Thymus (tissue), 11 donors: Measurements from ENCODE around the gene CRYBB1. TPM values are rescaled to one million over a fixed set of nuclear protein-coding genes. Genes with fewer than 3 reads are reported as not detected.

Experiments used
- DNase-seq, 9 donors: peaks; one replicate each; pipeline ENCODE4 v3.0.0-alpha.2; 2013; ENCODE audit warnings: low spot score in 9 of 9, low read depth in 6 of 9, missing footprints in 1 of 9
- H3K27ac ChIP-seq, 2 donors: one replicate each; pipeline ENCODE4 v1.5.1; 2013; ENCODE audit warnings: control low read depth in 1 of 2, low read depth in 1 of 2, low read length in 1 of 2, mild to moderate bottlenecking in 1 of 2, moderate library complexity in 1 of 2
- H3K27me3 ChIP-seq, 2 donors: one replicate each; pipeline ENCODE4 v1.5.1; 2013; ENCODE audit warnings: low read length in 1 of 2; ENCODE audit not compliant: control insufficient read depth in 2 of 2, insufficient read depth in 1 of 2
- H3K36me3 ChIP-seq, 2 donors: one replicate each; pipeline ENCODE4 v1.5.1; 2013; ENCODE audit warnings: low read length in 1 of 2, mild to moderate bottlenecking in 1 of 2, moderate library complexity in 1 of 2; ENCODE audit not compliant: control insufficient read depth in 2 of 2, insufficient read depth in 2 of 2
- H3K4me1 ChIP-seq, 2 donors: one replicate each; pipeline ENCODE4 v1.5.1; 2013; ENCODE audit warnings: low read length in 2 of 2; ENCODE audit not compliant: control insufficient read depth in 2 of 2, insufficient read depth in 2 of 2
- H3K4me3 ChIP-seq, 2 donors: one replicate each; pipeline ENCODE4 v1.5.1; 2013; ENCODE audit warnings: low read length in 2 of 2, control low read depth in 1 of 2, mild to moderate bottlenecking in 1 of 2
- H3K9me3 ChIP-seq, 2 donors: one replicate each; pipeline ENCODE4 v1.5.1; 2013; ENCODE audit warnings: low read length in 1 of 2, mild to moderate bottlenecking in 1 of 2; ENCODE audit not compliant: control insufficient read depth in 2 of 2, insufficient read depth in 1 of 2
- WGBS: extraction: QIAGEN DNeasy Blood & Tissue Kit; methylation state at CpG from one replicate; pipeline ENCODE4 v1.1.7; 2013; 5-methylcytosine and 5-hydroxymethylcytosine counted together
- polyA plus RNA-seq: library from polyadenylated mRNA; stranded (reverse); fragments of 200-250 nt; gene quantifications from one replicate; pipeline ENCODE4 v1.2.3, GENCODE V29; 2013
- total RNA-seq: library from RNA; stranded (reverse); fragments of 120-200 nt; gene quantifications from one replicate; pipeline ENCODE4 v1.2.4, GENCODE V29; 2013
- donor health status: healthy.

CRYBB1 gene
- total and polyA plus RNA-seq, 2 donors = 0.85 to 1.7 TPM

DNA sequence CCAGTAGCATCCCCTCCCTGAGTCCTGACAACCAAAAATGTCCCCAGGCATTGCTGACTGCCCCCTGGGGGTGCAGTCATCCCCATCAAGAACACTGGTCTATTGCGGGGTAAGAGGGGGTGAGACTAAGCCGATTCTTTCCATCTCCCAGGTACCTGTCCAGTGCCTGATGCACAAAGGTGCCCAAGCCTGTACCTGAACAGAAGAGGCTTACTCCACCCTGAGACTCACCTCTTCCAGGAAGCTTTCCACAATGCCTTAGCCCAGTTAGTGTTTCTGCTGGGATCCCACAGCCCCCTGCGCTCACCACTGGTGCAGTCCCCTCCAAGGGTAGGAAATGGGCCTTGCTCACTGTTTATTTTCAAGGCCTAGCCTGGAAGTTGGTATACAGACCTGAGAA is 50.8 kb downstream of the CRYBB1 start:
- over 99% methylated on average over 3 of the region's 3 CpGs for WGBS
- Histone ChIP-seq H3K4me3 (no peak overlapping the region), H3K4me1 (peaks cover 3 to 17% of the 10 kb centered on the region in 2 donors), H3K27ac (no peak overlapping the region), H3K27me3 (no peaks in the 10 kb centered on the region), H3K36me3 (peaks cover 2 to 5% of the 10 kb centered on the region in 2 donors), H3K9me3 (no peaks in the 10 kb centered on the region)
- no peak for DNase-seq

DNA sequence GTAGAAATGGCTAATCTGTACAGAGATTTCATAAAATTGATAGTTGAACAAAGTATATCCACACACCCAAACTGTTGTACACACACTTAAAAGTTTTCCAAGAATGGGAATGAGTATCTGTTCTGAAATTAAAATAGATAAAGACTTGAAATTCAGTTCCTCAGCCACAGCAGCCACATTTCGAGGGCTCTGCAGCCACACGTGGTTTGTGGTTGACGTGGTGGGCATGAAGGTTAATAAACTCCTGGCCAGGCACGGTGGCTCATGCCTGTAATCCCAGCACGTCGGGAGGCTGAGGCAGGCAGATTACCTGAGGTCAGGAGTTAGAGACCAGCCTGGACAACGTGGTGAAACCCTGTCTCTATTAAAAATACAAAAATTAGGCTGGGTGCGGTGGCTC is 51.9 kb downstream of the CRYBB1 start:
- Histone ChIP-seq H3K4me1 (peaks cover 3 to 8% of the 10 kb centered on the region in 2 donors), H3K4me3 (no peak overlapping the region), H3K36me3 (peaks cover 2 to 5% of the 10 kb centered on the region in 2 donors), H3K27me3 (no peaks in the 10 kb centered on the region), H3K9me3 (no peaks in the 10 kb centered on the region), H3K27ac (no peak overlapping the region)
- 54% methylated on average over 8 of the region's 8 CpGs for WGBS
- DNase-seq = no peak

DNA sequence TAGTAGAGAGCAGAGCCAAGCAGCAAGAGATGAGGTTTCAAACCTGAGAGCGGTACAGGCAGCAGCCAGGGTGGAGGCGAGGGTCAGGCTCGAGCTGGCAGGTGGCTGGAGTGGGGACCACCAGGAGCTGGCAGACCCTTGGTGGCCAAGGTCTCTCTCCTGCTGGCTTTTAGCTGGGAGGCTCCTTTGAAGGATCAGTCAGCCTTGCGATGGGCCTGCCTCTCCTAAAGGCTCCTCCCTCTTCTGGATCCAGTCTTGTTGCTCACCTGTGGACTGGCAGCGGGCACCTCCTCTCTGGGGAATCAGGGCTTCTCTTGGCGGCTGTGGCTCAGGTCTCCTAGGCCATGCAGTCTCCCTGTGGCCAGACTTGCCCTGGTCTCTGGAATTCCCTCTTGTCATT is 52.6 kb downstream of the CRYBB1 start:
- no peaks in the 10 kb centered on the region for H3K27me3 ChIP-seq
- H3K4me1 ChIP-seq = peaks cover 0 to under 1% of the 10 kb centered on the region in 2 donors
- whole genome bisulfite sequencing = 98% methylated on average over 6 of the region's 6 CpGs
- H3K9me3 ChIP-seq = no peaks in the 10 kb centered on the region
- peaks cover 2 to 5% of the 10 kb centered on the region in 2 donors for H3K36me3 ChIP-seq
- H3K4me3 ChIP-seq = no peak overlapping the region
- DNase-seq = no peak
- no peak overlapping the region for H3K27ac ChIP-seq

DNA sequence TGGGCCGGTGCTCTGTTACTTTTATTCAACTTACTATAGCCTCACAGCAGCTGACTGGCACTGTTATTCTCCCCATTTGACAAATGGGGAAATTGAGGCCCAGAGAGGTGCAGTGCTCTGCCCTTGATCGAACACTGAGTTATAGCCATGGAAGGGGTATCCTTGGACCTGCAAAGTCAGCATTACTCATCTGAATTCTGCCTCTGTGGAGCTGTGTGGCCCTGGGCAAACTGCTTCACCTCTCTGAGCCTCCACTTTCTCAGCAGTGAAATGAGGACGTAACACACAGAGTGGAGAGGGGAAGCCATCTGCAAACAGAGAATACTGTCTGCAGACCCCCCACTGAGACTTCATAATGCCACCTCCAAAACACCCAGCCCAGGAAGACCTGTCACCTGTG is 53.2 kb downstream of the CRYBB1 start:
- DNase-seq = no peak
- peaks cover 2 to 5% of the 10 kb centered on the region in 2 donors for H3K36me3 ChIP-seq
- no peaks in the 10 kb centered on the region for H3K9me3 ChIP-seq
- WGBS = 100% methylated on average over 3 of the region's 3 CpGs
- H3K27ac ChIP-seq = no peak overlapping the region
- H3K27me3 ChIP-seq = no peaks in the 10 kb centered on the region
- H3K4me3 ChIP-seq = no peak overlapping the region
- no peaks in the 10 kb centered on the region for H3K4me1 ChIP-seq

DNA sequence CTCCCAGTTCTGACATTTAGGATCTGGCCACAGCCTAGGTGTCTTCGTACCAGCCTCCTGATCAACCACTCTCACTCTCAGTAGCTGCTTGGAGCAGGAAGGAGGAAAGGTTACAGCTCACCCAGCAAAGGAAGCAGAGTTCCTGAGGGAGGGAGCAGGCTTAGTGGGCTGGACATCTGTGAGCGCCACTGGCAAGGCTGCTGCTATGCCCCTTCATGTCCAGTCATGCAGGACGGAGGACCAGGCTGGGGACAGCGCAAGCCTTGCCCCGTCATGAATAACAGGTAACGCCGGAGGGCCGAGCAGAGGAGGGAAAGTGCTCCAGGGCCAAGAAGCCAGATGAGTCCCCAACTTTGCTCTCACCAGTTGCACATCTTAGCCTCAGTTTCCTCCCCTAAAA is 53.6 kb downstream of the CRYBB1 start:
- Histone ChIP-seq H3K27ac (no peak overlapping the region), H3K9me3 (no peaks in the 10 kb centered on the region), H3K36me3 (peaks cover 2 to 5% of the 10 kb centered on the region in 2 donors), H3K4me3 (no peak overlapping the region), H3K27me3 (no peaks in the 10 kb centered on the region), H3K4me1 (no peaks in the 10 kb centered on the region)
- DNase-seq = no peak
- WGBS = 95% methylated on average over 8 of the region's 8 CpGs

DNA sequence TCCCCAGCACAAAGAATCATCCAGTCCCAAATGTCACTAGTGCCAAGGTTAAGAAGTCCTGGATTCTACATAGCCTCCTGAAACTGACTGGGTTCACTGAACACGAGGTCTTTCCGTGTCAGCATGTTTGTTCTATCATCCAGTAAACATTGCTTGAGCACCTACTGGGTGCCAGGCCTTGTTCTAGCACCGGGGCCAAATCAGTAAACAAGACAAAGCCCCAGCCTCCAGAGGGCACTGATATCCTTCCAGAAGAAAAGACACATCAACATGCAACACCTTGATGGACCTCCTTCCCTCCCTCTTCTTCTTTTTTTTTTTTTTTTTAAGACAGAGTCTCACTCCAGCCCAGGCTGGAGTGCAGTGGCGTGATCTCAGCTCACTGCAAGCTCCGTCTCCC is 54.8 kb downstream of the CRYBB1 start:
- Histone ChIP-seq H3K27me3 (no peaks in the 10 kb centered on the region), H3K27ac (no peak overlapping the region), H3K4me1 (no peaks in the 10 kb centered on the region), H3K4me3 (no peak overlapping the region), H3K9me3 (no peaks in the 10 kb centered on the region), H3K36me3 (peaks cover 2 to 5% of the 10 kb centered on the region in 2 donors)
- DNase-seq = no peak
- 92% methylated on average over 5 of the region's 5 CpGs for WGBS

DNA sequence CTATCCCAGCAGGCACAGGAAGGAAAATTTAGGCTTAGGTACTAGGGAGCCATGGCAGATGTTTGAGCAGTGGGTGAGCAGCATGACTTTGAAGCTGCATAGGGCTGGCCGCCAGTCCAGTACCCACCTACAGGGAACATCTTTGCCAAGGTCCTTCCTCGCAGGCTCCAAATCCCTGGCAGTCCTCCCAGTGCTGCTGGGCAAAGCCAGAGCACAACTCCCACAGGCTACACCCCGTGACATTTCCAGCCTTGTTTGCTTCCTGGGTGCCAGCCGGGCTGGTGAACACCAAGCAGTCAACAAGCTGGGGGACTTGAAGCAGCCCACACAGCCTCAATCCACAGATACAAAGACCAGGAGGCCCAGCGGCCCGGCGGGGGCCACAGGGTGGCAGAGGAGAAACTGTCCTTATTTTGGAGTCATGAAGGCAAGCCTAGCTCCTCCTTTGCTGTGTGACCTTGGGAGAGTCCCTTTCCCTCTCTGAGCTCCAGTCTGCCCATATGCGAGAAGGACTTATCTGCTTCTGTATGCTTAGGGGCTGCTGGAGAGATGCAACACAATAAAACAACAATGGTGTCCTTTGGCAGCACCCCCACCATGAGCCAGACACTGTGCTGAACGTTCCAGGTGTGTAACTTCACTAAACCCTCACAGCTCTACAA is 55.9 kb downstream of the CRYBB1 start:
- 94% methylated on average over 9 of the region's 9 CpGs for WGBS
- peaks cover 2 to 5% of the 10 kb centered on the region in 2 donors for H3K36me3 ChIP-seq
- H3K4me1 ChIP-seq = no peaks in the 10 kb centered on the region
- no peak for DNase-seq
- no peak overlapping the region for H3K27ac ChIP-seq
- no peak overlapping the region for H3K4me3 ChIP-seq
- no peaks in the 10 kb centered on the region for H3K27me3 ChIP-seq
- no peaks in the 10 kb centered on the region for H3K9me3 ChIP-seq

DNA sequence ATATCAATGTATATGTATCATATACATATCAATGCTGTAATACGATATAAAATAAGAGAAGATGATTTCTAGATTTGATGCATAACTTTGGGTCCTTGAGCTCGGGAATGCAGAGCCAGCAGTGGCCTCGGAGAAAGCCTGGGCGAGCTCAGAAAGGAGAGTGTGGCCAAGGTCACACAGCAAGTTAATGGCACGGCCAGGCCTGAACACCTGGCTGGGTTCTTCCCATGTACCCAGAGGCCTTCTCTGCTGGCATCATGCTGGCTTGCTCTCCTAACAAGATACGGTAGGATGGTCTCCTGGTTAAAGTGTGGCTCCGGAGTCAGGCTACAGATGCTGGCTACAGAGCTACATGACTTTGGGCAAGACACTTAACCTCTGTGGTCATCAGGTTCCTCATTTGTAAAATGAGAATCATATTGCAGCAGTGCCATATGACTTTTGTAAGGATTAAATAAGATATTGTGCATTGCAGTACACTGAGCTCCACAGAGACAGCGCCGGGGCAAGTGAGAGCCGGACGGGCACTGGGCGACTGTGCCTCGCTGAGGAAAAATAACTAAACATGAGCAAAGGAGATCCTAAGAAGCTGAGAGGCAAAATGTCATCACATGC is 57.8 kb downstream of the CRYBB1 start:
- H3K4me1 ChIP-seq = no peaks in the 10 kb centered on the region
- no peaks in the 10 kb centered on the region for H3K9me3 ChIP-seq
- no peak overlapping the region for H3K27ac ChIP-seq
- DNase-seq = no peak
- WGBS = 99% methylated on average over 13 of the region's 13 CpGs
- no peaks in the 10 kb centered on the region for H3K27me3 ChIP-seq
- H3K4me3 ChIP-seq = no peak overlapping the region
- peaks cover 2 to 5% of the 10 kb centered on the region in 2 donors for H3K36me3 ChIP-seq

DNA sequence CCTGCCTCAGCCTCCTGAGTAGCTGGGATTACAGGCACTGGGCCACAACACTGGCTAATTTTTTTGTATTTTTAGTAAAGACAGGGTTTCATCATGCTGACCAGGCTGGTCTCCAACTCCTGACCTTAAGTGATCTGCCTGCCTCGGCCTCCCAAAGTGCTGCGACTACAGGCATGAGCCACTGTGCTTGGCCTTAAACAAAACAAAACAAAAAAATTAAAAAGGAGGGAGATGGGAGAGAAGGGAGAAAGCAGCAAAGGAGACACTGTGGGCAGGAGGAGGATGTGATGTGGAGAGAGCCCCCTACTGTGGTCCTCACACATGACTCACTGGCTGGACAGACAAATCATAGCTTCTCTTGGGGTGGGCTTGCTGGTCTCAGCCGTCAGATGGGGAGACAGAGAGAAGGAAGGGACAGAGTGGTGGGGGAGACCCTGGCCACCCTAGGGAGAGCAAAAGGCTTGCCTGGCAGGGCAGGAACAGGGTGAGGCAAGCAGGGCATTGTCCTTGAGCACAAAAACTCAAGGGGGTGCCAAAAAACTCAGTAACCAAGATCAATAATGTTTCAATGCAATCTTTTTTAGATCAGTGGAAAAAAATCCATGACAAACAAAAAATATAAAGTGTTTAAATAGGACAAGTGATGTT is 59.5 kb downstream of the CRYBB1 start:
- Histone ChIP-seq H3K27ac (no peak overlapping the region), H3K9me3 (no peaks in the 10 kb centered on the region), H3K27me3 (no peaks in the 10 kb centered on the region), H3K4me3 (no peak overlapping the region), H3K36me3 (no peaks in the 10 kb centered on the region), H3K4me1 (no peaks in the 10 kb centered on the region)
- no peak for DNase-seq
- WGBS = 96% methylated on average over 3 of the region's 3 CpGs
